ENCODE results near the gene RBL2. TPM values are rescaled to one million over a fixed set of nuclear protein-coding genes. Genes with fewer than 3 reads are reported as not detected.
A peak's percentile ranks its signal among the peaks of the same experiment; 100 is the strongest.

The RBL2 gene
- total and polyA plus RNA-seq, 2 of the 8 experiments (the other 6 are each of a cell fraction or from before 2014, with no cell fraction given), result 13.9 to 22.1 TPM

DNA sequence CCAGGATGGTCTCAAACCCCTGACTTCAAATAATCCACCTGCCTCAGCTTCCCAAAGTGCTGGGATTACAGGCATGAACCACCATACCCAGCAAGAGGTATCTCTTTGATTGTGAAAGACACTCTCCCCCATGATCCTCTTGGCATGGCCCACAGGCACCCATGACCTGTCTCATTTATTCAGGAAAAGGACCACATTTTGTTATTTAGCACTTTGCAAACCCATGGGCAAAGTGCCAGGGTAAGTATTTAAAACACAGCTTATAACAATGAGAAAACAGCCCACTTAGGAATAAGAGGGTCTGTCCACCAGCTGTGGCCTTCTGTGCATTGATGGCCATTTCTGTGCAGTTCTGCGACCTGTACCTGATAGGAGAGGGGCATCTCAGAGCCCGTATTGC lies 81.5 kb downstream of the RBL2 start:
- no peak overlapping the region for H3K4me2 ChIP-seq (ENCODE audit: insufficient read depth in 1 of 2, low read depth in 2 of 2, low read length in 2 of 2)
- no peak for FAIRE-seq
- no peak overlapping the region for H3K4me3 ChIP-seq (ENCODE audit: extremely low read depth in 1 of 4, insufficient read depth in 2 of 4, low read depth in 3 of 4, low read length in 4 of 4)
- no peaks in the 10 kb centered on the region for H3K79me2 ChIP-seq (ENCODE audit: control insufficient read depth in 1 of 2, insufficient read depth in 2 of 2, low read length in 2 of 2)
- H2BK12ac ChIP-seq (ENCODE audit: low read depth, low read length), result no peak overlapping the region
- no peaks in the 10 kb centered on the region for H3K23me2 ChIP-seq (ENCODE audit: low read depth, low read length)
- H2AFZ ChIP-seq (ENCODE audit: low read length), result no peak overlapping the region
- 90% methylated on average over 2 of the region's 2 CpGs; no CpG with 5 or more reads in 1 of the 2 experiments for WGBS, 2 experiments (ENCODE audit: extremely low coverage in 1 of 2, insufficient coverage in 1 of 2, insufficient read length in 1 of 2, insufficient replicate concordance in 2 of 2, low coverage in 1 of 2, low lambda C conversion rate in 2 of 2, missing lambda C conversion rate in 1 of 2)
- no peak overlapping the region for H2BK5ac ChIP-seq (ENCODE audit: low read depth, low read length)
- H3K14ac ChIP-seq (ENCODE audit: insufficient read length), result no peak overlapping the region
- no peaks in the 10 kb centered on the region for H4K20me1 ChIP-seq (replicated peaks in 1 of 2; ENCODE audit: control insufficient read depth in 1 of 2, insufficient read depth in 2 of 2, low read length in 2 of 2)
- H3K27me3 ChIP-seq (replicated peaks in 1 of 4; ENCODE audit: control insufficient read depth in 3 of 4, extremely low read depth in 1 of 4, insufficient read depth in 3 of 4, low read length in 3 of 4), result no peaks in the 10 kb centered on the region
- H3K9ac ChIP-seq (replicated peaks in 1 of 4; ENCODE audit: extremely low read depth in 1 of 4, low read depth in 3 of 4, low read length in 3 of 4), result no peak overlapping the region
- peak overlapping the region; percentile 72 for H2BK120ac ChIP-seq (replicated peaks; ENCODE audit: low read depth, low read length)
- no peak overlapping the region for H3K27ac ChIP-seq (ENCODE audit: low read depth, low read length)
- no peak overlapping the region for H4K5ac ChIP-seq (ENCODE audit: insufficient read length, low read depth, low read length)
- H3K79me1 ChIP-seq (ENCODE audit: low read depth, low read length), result no peaks in the 10 kb centered on the region
- ChIA-PET CTCF (ENCODE audit: partially characterized antibody) (interaction anchor here (1.2 kb wide), 1 partner anchor 9 kb away, joined by 3 read pairs; no protein-coding TSS in a partner anchor), POLR2A (ENCODE audit: partially characterized antibody) (no interaction called here)
- H4K91ac ChIP-seq (replicated peaks; ENCODE audit: insufficient read length, low read length), result no peak overlapping the region
- no peak overlapping the region for H2AK5ac ChIP-seq (ENCODE audit: low read depth, low read length)
- H2BK20ac ChIP-seq (ENCODE audit: low read length), result no peak overlapping the region
- H3K4me1 ChIP-seq (replicated peaks in 1 of 4; ENCODE audit: control insufficient read depth in 3 of 4, insufficient read depth in 4 of 4, low read length in 3 of 4), result no peaks in the 10 kb centered on the region
- H3K56ac ChIP-seq (replicated peaks; ENCODE audit: insufficient read length, low read depth, low read length), result no peak overlapping the region
- H3K36me3 ChIP-seq (ENCODE audit: control insufficient read depth in 2 of 4, insufficient read depth in 4 of 4, low read length in 3 of 4), result no peaks in the 10 kb centered on the region
- no peak overlapping the region for H3K23ac ChIP-seq (ENCODE audit: insufficient read length)
- no peak for DNase-seq (ENCODE audit: low read depth in 1 of 2, low spot score in 2 of 2)
- no peak overlapping the region for H4K8ac ChIP-seq (ENCODE audit: extremely low read depth, insufficient read depth, low read length)
- no peak overlapping the region for H3K18ac ChIP-seq (ENCODE audit: extremely low read depth, low read length)
- no peak overlapping the region for H2BK15ac ChIP-seq (ENCODE audit: low read length)
- no peak overlapping the region for H3K4ac ChIP-seq (replicated peaks; ENCODE audit: insufficient read length, low read depth, low read length)
- H3K9me3 ChIP-seq (ENCODE audit: insufficient read depth in 2 of 2, low read depth in 1 of 2, low read length in 1 of 2), result peaks cover 9 to 10% of the 10 kb centered on the region in 2 experiments; a peak in 2 of 4 replicates
- TF ChIP-seq RBBP5 (IDR thresholded peaks at IDR 0.05; ENCODE audit: borderline replicate concordance, low read depth, low read length) (no peak), BCL11A (IDR thresholded peaks at IDR 0.05; ENCODE audit: low read depth in 2 of 2, low read length in 2 of 2) (no peak), CTBP2 (IDR thresholded peaks at IDR 0.05; ENCODE audit: borderline replicate concordance, insufficient read depth, insufficient read length, low read length) (no peak), SIN3A (conservative IDR thresholded peaks at IDR 0.05 in 1 of 2, IDR thresholded peaks at IDR 0.05 in 1 of 2; ENCODE audit: low read depth in 1 of 2, low read length in 2 of 2) (no peak), NRF1 (IDR thresholded peaks at IDR 0.05; ENCODE audit: low read depth, low read length) (no peak), SIX5 (IDR thresholded peaks at IDR 0.05; ENCODE audit: low read depth, low read length) (no peak), KDM4A (IDR thresholded peaks at IDR 0.05; ENCODE audit: low read depth, low read length, severe bottlenecking) (no peak), SIRT6 (IDR thresholded peaks at IDR 0.05; ENCODE audit: low read length) (no peak), RNF2 (IDR thresholded peaks at IDR 0.05; ENCODE audit: borderline replicate concordance, low read depth, low read length, missing control alignments, poor library complexity, severe bottlenecking) (no peak), SRF (IDR thresholded peaks at IDR 0.05; ENCODE audit: low read depth, low read length) (no peak), SUZ12 (IDR thresholded peaks at IDR 0.05; ENCODE audit: low read length) (no peak), TBP (IDR thresholded peaks at IDR 0.05; ENCODE audit: low read depth, low read length) (no peak), E2F6 (IDR thresholded peaks at IDR 0.05) (no peak), CEBPB (IDR thresholded peaks at IDR 0.05; ENCODE audit: low read depth, low read length) (no peak)
